ENCODE measurements around the gene KRT3.
"Not testable (repeated sequence)": the region's sequence is repeated elsewhere in the genome, so short reads cannot be mapped to it uniquely, and the experiment has no call there.

The KRT3 gene

DNA sequence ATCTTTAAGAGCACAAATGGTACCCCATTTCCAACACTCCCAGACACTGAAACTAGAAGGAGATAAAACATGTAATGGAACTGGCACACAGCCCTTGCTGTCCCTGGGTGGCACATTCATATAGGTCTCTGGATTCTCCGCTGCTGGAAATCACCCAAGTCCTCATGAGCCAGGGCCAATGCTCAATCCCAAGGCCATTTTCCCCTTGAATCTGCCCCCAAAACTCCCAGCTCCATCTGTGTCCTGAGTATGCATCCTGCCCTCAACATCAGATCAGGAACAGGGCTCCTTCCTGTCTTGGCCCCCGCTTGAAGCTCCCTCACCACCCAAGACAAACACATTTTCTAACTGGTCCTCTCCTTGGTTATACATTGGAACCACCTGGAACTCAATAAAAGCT is 43.4 kb downstream of the KRT3 start:
- no peak overlapping the region for H3K4me3 ChIP-seq (ENCODE audit: insufficient read depth in 1 of 2, low read depth in 1 of 2, low read length in 2 of 2)
- H3K18ac ChIP-seq (ENCODE audit: low read depth in 1 of 2, low read length in 2 of 2) = no peak overlapping the region
- peaks cover 17 to 59% of the 10 kb centered on the region in 2 experiments for H3K27me3 ChIP-seq (ENCODE audit: control insufficient read depth in 1 of 2, insufficient read depth in 1 of 2, low read length in 2 of 2)
- H2AK5ac ChIP-seq (ENCODE audit: low read length, severe bottlenecking) = no peak overlapping the region
- no peak overlapping the region for H3K9ac ChIP-seq (ENCODE audit: low read length)
- no peak overlapping the region for H3K23ac ChIP-seq (ENCODE audit: low read length in 2 of 2)
- no peak overlapping the region for H3K27ac ChIP-seq (ENCODE audit: low read length, poor library complexity, severe bottlenecking)
- no peaks in the 10 kb centered on the region for H3K4me1 ChIP-seq (ENCODE audit: control insufficient read depth, insufficient read depth, low read depth, low read length)
- no peaks in the 10 kb centered on the region for H3K36me3 ChIP-seq (ENCODE audit: control insufficient read depth in 1 of 2, insufficient read depth in 2 of 2, low read depth in 1 of 2, low read length in 2 of 2)
- no peaks in the 10 kb centered on the region for H3K9me3 ChIP-seq (ENCODE audit: control insufficient read depth, low read length)
- no peak overlapping the region for H2BK120ac ChIP-seq (ENCODE audit: low read depth, low read length)
- no peak overlapping the region for H4K91ac ChIP-seq (ENCODE audit: low read length)
- no peak for DNase-seq
- no peak overlapping the region for H3K4ac ChIP-seq (ENCODE audit: low read depth in 1 of 2, low read length in 2 of 2)
- WGBS = 69% methylated on average over 2 of the region's 2 CpGs
- no peak overlapping the region for H2BK5ac ChIP-seq (ENCODE audit: low read depth, low read length, poor library complexity, severe bottlenecking)
- no peak overlapping the region for H2BK15ac ChIP-seq (ENCODE audit: low read depth, poor library complexity, severe bottlenecking)
- H2BK12ac ChIP-seq (ENCODE audit: low read length in 2 of 2) = no peak overlapping the region
- H4K8ac ChIP-seq (ENCODE audit: low read length) = no peak overlapping the region
- H3K4me2 ChIP-seq (ENCODE audit: low read length, poor library complexity, severe bottlenecking) = no peak overlapping the region
- H3K79me1 ChIP-seq (replicated peaks; ENCODE audit: low read length, poor library complexity, severe bottlenecking) = no peaks in the 10 kb centered on the region
- H2AFZ ChIP-seq (ENCODE audit: low read depth, low read length) = no peak overlapping the region
- no peak overlapping the region for H3K14ac ChIP-seq (ENCODE audit: low read length in 2 of 2)

DNA sequence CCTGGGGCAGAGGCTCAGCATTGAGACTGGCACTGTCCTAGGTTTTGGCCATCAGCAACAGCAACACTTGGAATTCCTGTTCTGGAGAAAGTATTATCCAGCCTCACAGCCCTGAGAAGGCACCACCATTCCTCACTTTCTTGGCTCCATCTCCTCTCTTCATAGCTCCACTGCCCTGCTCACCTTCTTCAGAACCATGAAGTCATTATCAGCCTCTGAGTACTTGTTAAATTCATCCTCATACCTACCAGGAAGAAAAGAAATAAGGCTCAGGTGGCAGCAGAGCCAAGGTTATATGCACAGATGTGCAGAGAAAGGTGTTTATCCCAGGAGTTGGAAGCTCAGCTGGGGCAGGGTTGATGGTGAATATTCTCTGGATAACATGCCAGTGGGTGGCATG is 44.1 kb downstream of the KRT3 start:
- Histone ChIP-seq H3K4me1 (ENCODE audit: control insufficient read depth, insufficient read depth, low read depth, low read length) (no peaks in the 10 kb centered on the region), H3K9me3 (ENCODE audit: control insufficient read depth, low read length) (no peaks in the 10 kb centered on the region), H2BK12ac (ENCODE audit: low read length in 2 of 2) (no peak overlapping the region), H3K4me2 (ENCODE audit: low read length, poor library complexity, severe bottlenecking) (no peak overlapping the region), H3K18ac (ENCODE audit: low read depth in 1 of 2, low read length in 2 of 2) (no peak overlapping the region), H3K36me3 (ENCODE audit: control insufficient read depth in 1 of 2, insufficient read depth in 2 of 2, low read depth in 1 of 2, low read length in 2 of 2) (no peaks in the 10 kb centered on the region), H2AFZ (ENCODE audit: low read depth, low read length) (no peak overlapping the region), H3K4ac (ENCODE audit: low read depth in 1 of 2, low read length in 2 of 2) (no peak overlapping the region), H2AK5ac (ENCODE audit: low read length, severe bottlenecking) (no peak overlapping the region), H2BK5ac (ENCODE audit: low read depth, low read length, poor library complexity, severe bottlenecking) (no peak overlapping the region), H3K79me1 (replicated peaks; ENCODE audit: low read length, poor library complexity, severe bottlenecking) (no peaks in the 10 kb centered on the region), H3K27me3 (ENCODE audit: control insufficient read depth in 1 of 2, insufficient read depth in 1 of 2, low read length in 2 of 2) (peaks cover 17 to 64% of the 10 kb centered on the region in 2 experiments), H3K4me3 (ENCODE audit: insufficient read depth in 1 of 2, low read depth in 1 of 2, low read length in 2 of 2) (no peak overlapping the region), H4K91ac (ENCODE audit: low read length) (no peak overlapping the region), H4K8ac (ENCODE audit: low read length) (no peak overlapping the region), H3K23ac (ENCODE audit: low read length in 2 of 2) (no peak overlapping the region), H3K9ac (ENCODE audit: low read length) (no peak overlapping the region), H2BK120ac (ENCODE audit: low read depth, low read length) (no peak overlapping the region), H3K27ac (ENCODE audit: low read length, poor library complexity, severe bottlenecking) (no peak overlapping the region), H2BK15ac (ENCODE audit: low read depth, poor library complexity, severe bottlenecking) (no peak overlapping the region), H3K14ac (ENCODE audit: low read length in 2 of 2) (no peak overlapping the region)
- no peak for DNase-seq

DNA sequence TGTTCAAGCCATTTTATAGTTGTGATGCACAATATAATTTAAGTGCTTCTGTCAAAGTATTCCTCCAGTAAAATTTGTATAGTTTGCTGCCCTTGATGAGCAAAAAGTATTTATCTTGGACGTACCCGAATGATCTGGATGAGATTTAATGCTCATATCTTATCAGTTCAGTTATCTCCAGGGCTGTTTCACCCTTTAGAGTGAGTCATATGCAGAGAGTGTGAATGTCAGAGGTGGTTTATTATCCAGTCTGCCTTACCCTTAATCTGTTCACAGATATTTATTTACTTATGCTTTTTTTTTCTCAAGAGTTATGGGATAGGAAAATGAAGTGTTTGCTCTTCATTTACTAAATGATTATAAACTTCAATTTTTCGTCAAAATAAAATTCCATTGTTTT is 45.4 kb downstream of the KRT3 start:
- not testable (repeated sequence) for H3K36me3 ChIP-seq (ENCODE audit: control insufficient read depth in 1 of 2, insufficient read depth in 2 of 2, low read depth in 1 of 2, low read length in 2 of 2); H3K79me1 ChIP-seq (replicated peaks; ENCODE audit: low read length, poor library complexity, severe bottlenecking); H3K9ac ChIP-seq (ENCODE audit: low read length); H2BK5ac ChIP-seq (ENCODE audit: low read depth, low read length, poor library complexity, severe bottlenecking); H3K4me1 ChIP-seq (ENCODE audit: control insufficient read depth, insufficient read depth, low read depth, low read length); H2AK5ac ChIP-seq (ENCODE audit: low read length, severe bottlenecking); H3K4me3 ChIP-seq (ENCODE audit: insufficient read depth in 1 of 2, low read depth in 1 of 2, low read length in 2 of 2); H2AFZ ChIP-seq (ENCODE audit: low read depth, low read length); H3K9me3 ChIP-seq (ENCODE audit: control insufficient read depth, low read length); H3K4me2 ChIP-seq (ENCODE audit: low read length, poor library complexity, severe bottlenecking); H3K23ac ChIP-seq (ENCODE audit: low read length in 2 of 2); H3K18ac ChIP-seq (ENCODE audit: low read depth in 1 of 2, low read length in 2 of 2); H4K91ac ChIP-seq (ENCODE audit: low read length); H2BK12ac ChIP-seq (ENCODE audit: low read length in 2 of 2); H2BK15ac ChIP-seq (ENCODE audit: low read depth, poor library complexity, severe bottlenecking); H2BK120ac ChIP-seq (ENCODE audit: low read depth, low read length); H3K4ac ChIP-seq (ENCODE audit: low read depth in 1 of 2, low read length in 2 of 2); H3K14ac ChIP-seq (ENCODE audit: low read length in 2 of 2); H4K8ac ChIP-seq (ENCODE audit: low read length); DNase-seq; H3K27ac ChIP-seq (ENCODE audit: low read length, poor library complexity, severe bottlenecking)
- H3K27me3 ChIP-seq (ENCODE audit: control insufficient read depth in 1 of 2, insufficient read depth in 1 of 2, low read length in 2 of 2) = peaks cover 17 to 65% of the 10 kb centered on the region in 2 experiments
- WGBS = 57% methylated on average over 2 of the region's 3 CpGs

- Histone ChIP-seq H3K9me3 (ENCODE audit: control insufficient read depth, low read length) (no peaks in the 10 kb centered on the region), H3K27ac (ENCODE audit: low read length, poor library complexity, severe bottlenecking) (no peak overlapping the region), H3K4ac (ENCODE audit: low read depth in 1 of 2, low read length in 2 of 2) (no peak overlapping the region), H3K36me3 (ENCODE audit: control insufficient read depth in 1 of 2, insufficient read depth in 2 of 2, low read depth in 1 of 2, low read length in 2 of 2) (no peaks in the 10 kb centered on the region), H2BK120ac (ENCODE audit: low read depth, low read length) (no peak overlapping the region), H2BK5ac (ENCODE audit: low read depth, low read length, poor library complexity, severe bottlenecking) (no peak overlapping the region), H3K14ac (ENCODE audit: low read length in 2 of 2) (no peak overlapping the region), H3K27me3 (ENCODE audit: control insufficient read depth in 1 of 2, insufficient read depth in 1 of 2, low read length in 2 of 2) (peaks cover 10 to 65% of the 10 kb centered on the region in 2 experiments), H3K79me1 (replicated peaks; ENCODE audit: low read length, poor library complexity, severe bottlenecking) (no peaks in the 10 kb centered on the region), H3K23ac (ENCODE audit: low read length in 2 of 2) (no peak overlapping the region), H2AK5ac (ENCODE audit: low read length, severe bottlenecking) (no peak overlapping the region), H3K4me3 (ENCODE audit: insufficient read depth in 1 of 2, low read depth in 1 of 2, low read length in 2 of 2) (no peak overlapping the region), H3K9ac (ENCODE audit: low read length) (no peak overlapping the region), H2BK12ac (ENCODE audit: low read length in 2 of 2) (no peak overlapping the region), H3K4me1 (ENCODE audit: control insufficient read depth, insufficient read depth, low read depth, low read length) (no peaks in the 10 kb centered on the region), H2BK15ac (ENCODE audit: low read depth, poor library complexity, severe bottlenecking) (no peak overlapping the region), H4K91ac (ENCODE audit: low read length) (no peak overlapping the region), H3K18ac (ENCODE audit: low read depth in 1 of 2, low read length in 2 of 2) (no peak overlapping the region), H4K8ac (ENCODE audit: low read length) (no peak overlapping the region), H2AFZ (ENCODE audit: low read depth, low read length) (no peak overlapping the region), H3K4me2 (ENCODE audit: low read length, poor library complexity, severe bottlenecking) (no peak overlapping the region)
- WGBS = 97% methylated on average over 3 of the region's 3 CpGs
- no peak for DNase-seq
Observed at GRCh38 chr12:52749827-52750226, 46.1 kb downstream of the KRT3 start.
